ENCODE data around the gene CPNE5. TPM values are rescaled to one million over a fixed set of nuclear protein-coding genes. Genes with fewer than 3 reads are reported as not detected.
"Not testable (repeated sequence)": the region's sequence is repeated elsewhere in the genome, so short reads cannot be mapped to it uniquely, and the experiment has no call there.

The CPNE5 gene
- polyA plus RNA-seq, 1 donor (not counting 4 experiments of a cell fraction or from before 2014, with no cell fraction given), result 0.05 TPM

GRCh38 chr6:36712816-36713215, 126.4 kb downstream of the CPNE5 start:
- TF ChIP-seq EZH2 (IDR thresholded peaks at IDR 0.05; ENCODE audit: low read length), result no peak
- Histone ChIP-seq H3K9ac (ENCODE audit: control insufficient read depth, extremely low read depth, insufficient read depth, low read length) (no peak overlapping the region), H4K20me1 (ENCODE audit: control insufficient read depth, extremely low read depth, insufficient read depth, low read length) (no peaks in the 10 kb centered on the region), H3K9me1 (ENCODE audit: control insufficient read depth, extremely low read depth, insufficient read depth, low read length) (no peaks in the 10 kb centered on the region), H3K4me3 (ENCODE audit: control insufficient read depth in 2 of 3, extremely low read depth in 1 of 3, insufficient read depth in 2 of 3, low read depth in 1 of 3, low read length in 3 of 3) (no peak overlapping the region), H3K27me3 (ENCODE audit: control insufficient read depth, extremely low read depth, insufficient read depth, low read length) (peaks cover 2% of the 10 kb centered on the region), H2AFZ (ENCODE audit: control insufficient read depth, low read length) (no peak overlapping the region), H3K4me1 (ENCODE audit: control insufficient read depth, extremely low read depth, insufficient read depth, low read length) (peaks cover 9% of the 10 kb centered on the region), H3K4me2 (ENCODE audit: control insufficient read depth, extremely low read depth, insufficient read depth, low read depth, low read length) (no peak overlapping the region), H3K27ac (ENCODE audit: control insufficient read depth, insufficient read depth, low read length) (no peak overlapping the region), H3K79me2 (ENCODE audit: control insufficient read depth, insufficient read depth, low read length) (no peaks in the 10 kb centered on the region), H3K9me3 (ENCODE audit: control insufficient read depth, low read depth, low read length) (no peaks in the 10 kb centered on the region), H3K36me3 (ENCODE audit: control insufficient read depth in 2 of 2, extremely low read depth in 1 of 2, insufficient read depth in 2 of 2, low read length in 2 of 2) (no peaks in the 10 kb centered on the region)
- dilution Hi-C loops (cut with MboI; ENCODE audit: extremely low pct_ligation_motif_present, low sequenced_read_pairs), result no loop called here
- no peak for DNase-seq (ENCODE audit: low read depth, low spot score)
- no peak for FAIRE-seq

GRCh38 chr6:36706339-36706738, 132.9 kb downstream of the CPNE5 start:
- no peaks in the 10 kb centered on the region for H4K20me1 ChIP-seq (ENCODE audit: control insufficient read depth, extremely low read depth, insufficient read depth, low read length)
- H3K79me2 ChIP-seq (ENCODE audit: control insufficient read depth, insufficient read depth, low read length), result no peaks in the 10 kb centered on the region
- no peaks in the 10 kb centered on the region for H3K9me1 ChIP-seq (ENCODE audit: control insufficient read depth, extremely low read depth, insufficient read depth, low read length)
- no peak overlapping the region for H2AFZ ChIP-seq (ENCODE audit: control insufficient read depth, low read length)
- H3K4me3 ChIP-seq (ENCODE audit: control insufficient read depth in 2 of 3, extremely low read depth in 1 of 3, insufficient read depth in 2 of 3, low read depth in 1 of 3, low read length in 3 of 3), result no peak overlapping the region
- no peaks in the 10 kb centered on the region for H3K36me3 ChIP-seq (ENCODE audit: control insufficient read depth in 2 of 2, extremely low read depth in 1 of 2, insufficient read depth in 2 of 2, low read length in 2 of 2)
- no peak overlapping the region for H3K27ac ChIP-seq (ENCODE audit: control insufficient read depth, insufficient read depth, low read length)
- FAIRE-seq, result no peak
- dilution Hi-C loops (cut with MboI; ENCODE audit: extremely low pct_ligation_motif_present, low sequenced_read_pairs), result no loop called here
- no peak overlapping the region for H3K4me2 ChIP-seq (ENCODE audit: control insufficient read depth, extremely low read depth, insufficient read depth, low read depth, low read length)
- DNase-seq (ENCODE audit: low read depth, low spot score), result no peak
- H3K9ac ChIP-seq (ENCODE audit: control insufficient read depth, extremely low read depth, insufficient read depth, low read length), result no peak overlapping the region
- no peaks in the 10 kb centered on the region for H3K27me3 ChIP-seq (ENCODE audit: control insufficient read depth, extremely low read depth, insufficient read depth, low read length)
- no peak for TF ChIP-seq EZH2 (IDR thresholded peaks at IDR 0.05; ENCODE audit: low read length)
- TF ChIP-seq, protein P1, sequence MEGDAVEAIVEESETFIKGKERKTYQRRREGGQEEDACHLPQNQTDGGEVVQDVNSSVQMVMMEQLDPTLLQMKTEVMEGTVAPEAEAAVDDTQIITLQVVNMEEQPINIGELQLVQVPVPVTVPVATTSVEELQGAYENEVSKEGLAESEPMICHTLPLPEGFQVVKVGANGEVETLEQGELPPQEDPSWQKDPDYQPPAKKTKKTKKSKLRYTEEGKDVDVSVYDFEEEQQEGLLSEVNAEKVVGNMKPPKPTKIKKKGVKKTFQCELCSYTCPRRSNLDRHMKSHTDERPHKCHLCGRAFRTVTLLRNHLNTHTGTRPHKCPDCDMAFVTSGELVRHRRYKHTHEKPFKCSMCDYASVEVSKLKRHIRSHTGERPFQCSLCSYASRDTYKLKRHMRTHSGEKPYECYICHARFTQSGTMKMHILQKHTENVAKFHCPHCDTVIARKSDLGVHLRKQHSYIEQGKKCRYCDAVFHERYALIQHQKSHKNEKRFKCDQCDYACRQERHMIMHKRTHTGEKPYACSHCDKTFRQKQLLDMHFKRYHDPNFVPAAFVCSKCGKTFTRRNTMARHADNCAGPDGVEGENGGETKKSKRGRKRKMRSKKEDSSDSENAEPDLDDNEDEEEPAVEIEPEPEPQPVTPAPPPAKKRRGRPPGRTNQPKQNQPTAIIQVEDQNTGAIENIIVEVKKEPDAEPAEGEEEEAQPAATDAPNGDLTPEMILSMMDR (optimal IDR thresholded peaks at IDR 0.05 in 1 of 3, IDR thresholded peaks at IDR 0.05 in 1 of 3, conservative IDR thresholded peaks at IDR 0.05 in 1 of 3; ENCODE audit: extremely low read depth in 1 of 3, insufficient read depth in 2 of 3, low read length in 3 of 3), result no peak
- H3K4me1 ChIP-seq (ENCODE audit: control insufficient read depth, extremely low read depth, insufficient read depth, low read length), result peaks cover 4% of the 10 kb centered on the region
- no peaks in the 10 kb centered on the region for H3K9me3 ChIP-seq (ENCODE audit: control insufficient read depth, low read depth, low read length)

DNA sequence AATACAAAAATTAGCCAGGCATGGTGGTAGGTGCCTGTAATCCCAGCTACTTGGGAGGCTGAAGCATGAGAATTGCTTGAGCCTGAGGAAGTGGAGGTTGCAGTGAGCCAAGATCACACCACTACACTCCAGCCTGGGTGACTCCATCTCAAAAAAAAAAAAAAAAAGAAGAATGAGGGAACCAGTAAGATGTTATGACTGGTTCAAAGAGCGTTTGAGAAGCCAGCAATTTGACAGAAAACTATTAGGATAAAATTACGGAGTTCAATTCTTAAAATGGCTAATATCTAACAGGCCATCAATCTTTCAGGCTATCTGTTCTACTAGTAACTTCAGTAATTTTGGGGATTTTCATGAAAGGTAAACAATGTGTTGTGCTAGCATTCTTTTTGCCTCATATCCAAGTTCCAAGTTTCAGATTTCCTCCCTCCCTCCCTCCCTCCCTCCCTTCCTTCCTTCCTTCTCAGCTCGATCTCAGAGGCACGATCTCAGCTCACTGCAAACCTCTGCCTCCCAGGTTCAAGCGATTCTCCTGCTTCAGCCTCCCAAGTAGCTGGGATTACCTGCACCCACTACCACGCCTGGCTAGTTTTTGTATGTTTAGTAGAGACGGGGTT, 134.2 kb downstream of the CPNE5 start:
- H3K4me2 ChIP-seq (ENCODE audit: control insufficient read depth, extremely low read depth, insufficient read depth, low read depth, low read length); H2AFZ ChIP-seq (ENCODE audit: control insufficient read depth, low read length); FAIRE-seq; H3K9me1 ChIP-seq (ENCODE audit: control insufficient read depth, extremely low read depth, insufficient read depth, low read length); H3K9me3 ChIP-seq (ENCODE audit: control insufficient read depth, low read depth, low read length); H3K79me2 ChIP-seq (ENCODE audit: control insufficient read depth, insufficient read depth, low read length); dilution Hi-C loops (cut with MboI; ENCODE audit: extremely low pct_ligation_motif_present, low sequenced_read_pairs); H3K27ac ChIP-seq (ENCODE audit: control insufficient read depth, insufficient read depth, low read length); DNase-seq (ENCODE audit: low read depth, low spot score); H3K9ac ChIP-seq (ENCODE audit: control insufficient read depth, extremely low read depth, insufficient read depth, low read length); H3K27me3 ChIP-seq (ENCODE audit: control insufficient read depth, extremely low read depth, insufficient read depth, low read length); H3K4me3 ChIP-seq (ENCODE audit: control insufficient read depth in 2 of 3, extremely low read depth in 1 of 3, insufficient read depth in 2 of 3, low read depth in 1 of 3, low read length in 3 of 3); H3K36me3 ChIP-seq (ENCODE audit: control insufficient read depth in 2 of 2, extremely low read depth in 1 of 2, insufficient read depth in 2 of 2, low read length in 2 of 2); H4K20me1 ChIP-seq (ENCODE audit: control insufficient read depth, extremely low read depth, insufficient read depth, low read length): not testable (repeated sequence)
- H3K4me1 ChIP-seq (ENCODE audit: control insufficient read depth, extremely low read depth, insufficient read depth, low read length), result peaks cover 11% of the 10 kb centered on the region

Measured in keratinocyte (primary cell).